HG03095 (cell line): ENCODE measurements around the gene PHACTR2.

Experiments
- ATAC-seq: cut with Tn5 transposase; IDR thresholded peaks from one replicate; pipeline ENCODE4 v1.9.1; 2021; ENCODE audit warnings: moderate library complexity; ENCODE audit not compliant: unreplicated experiment

The PHACTR2 gene

DNA sequence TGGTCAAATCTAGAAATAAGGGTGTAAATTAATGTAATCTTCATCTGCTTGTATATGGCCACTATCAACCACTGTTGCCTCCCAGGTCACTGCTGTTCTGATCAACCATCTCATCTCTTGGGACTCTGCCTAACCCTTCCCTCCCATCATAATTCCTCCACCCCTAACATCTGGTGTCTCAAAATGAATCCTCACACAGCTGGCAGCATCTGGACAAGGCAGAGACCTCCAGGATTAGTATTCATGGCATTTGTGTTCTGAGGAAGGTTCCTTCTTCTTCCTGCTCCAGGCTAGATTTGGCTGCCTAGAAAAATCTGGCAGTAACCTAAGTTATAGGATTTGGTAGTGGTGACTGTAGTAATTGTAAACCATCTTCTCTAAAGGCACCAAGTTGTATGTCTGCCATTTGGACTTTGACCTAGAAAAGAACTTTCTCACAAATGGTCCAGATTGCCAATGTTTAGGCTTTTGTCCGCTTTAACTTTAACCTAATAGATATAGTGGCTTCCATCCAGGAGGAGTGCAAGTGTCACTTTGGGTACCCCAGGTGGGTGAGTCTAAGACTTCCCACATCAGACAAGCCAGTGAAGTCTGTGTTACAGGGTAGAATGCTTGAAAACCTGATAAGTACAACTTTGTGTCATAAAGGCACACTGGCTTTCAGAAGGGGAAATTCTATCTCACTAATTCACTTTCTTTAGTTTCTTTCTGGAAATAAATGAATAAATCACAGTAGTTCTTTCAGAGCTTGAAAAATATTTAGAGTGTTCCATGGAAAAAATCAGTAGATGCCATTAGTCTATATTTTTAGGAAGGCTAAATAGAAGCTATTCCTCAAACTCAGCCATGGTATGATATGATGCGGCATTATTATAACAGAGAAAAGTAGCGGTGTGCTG, 3.0 kb upstream of the PHACTR2 start:
- no peak for ATAC-seq

- no peak for ATAC-seq
Measured at GRCh38 chr6:143675382-143675900, 2.3 kb upstream of the PHACTR2 start.

DNA sequence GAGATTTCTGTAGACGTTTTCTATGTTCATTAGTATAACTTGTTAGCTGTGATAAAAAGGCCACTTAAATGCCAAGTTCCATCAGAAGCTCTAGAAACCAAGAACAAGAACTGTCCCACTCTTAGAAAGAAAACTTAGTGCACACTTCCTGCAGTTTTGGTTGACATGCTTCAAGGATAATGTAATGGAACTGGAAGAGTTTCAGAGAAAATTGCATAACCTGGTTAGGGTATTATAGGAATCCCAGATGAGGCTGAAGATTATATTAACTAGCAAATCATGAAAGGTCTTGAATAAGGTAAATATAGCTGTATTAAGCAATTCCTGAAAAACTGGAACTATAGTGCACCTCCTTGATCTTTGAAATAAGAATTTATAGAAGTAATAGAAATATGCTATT, 1.8 kb upstream of the PHACTR2 start:
- ATAC-seq: no peak

- no peak for ATAC-seq
Measured at GRCh38 chr6:143676437-143677045, 1.2 kb upstream of the PHACTR2 start.

- ATAC-seq: no peak
Measured at GRCh38 chr6:143677577-143677890, 231 bp upstream of the PHACTR2 start.

GRCh38 chr6:143679041-143679440, 1.3 kb downstream of the PHACTR2 start:
- ATAC-seq: no peak

GRCh38 chr6:143680141-143680540, 2.4 kb downstream of the PHACTR2 start:
- no peak for ATAC-seq

GRCh38 chr6:143682805-143683204, 5.0 kb downstream of the PHACTR2 start:
- ATAC-seq: no peak

GRCh38 chr6:143684486-143684885, 6.7 kb downstream of the PHACTR2 start:
- no peak for ATAC-seq

DNA sequence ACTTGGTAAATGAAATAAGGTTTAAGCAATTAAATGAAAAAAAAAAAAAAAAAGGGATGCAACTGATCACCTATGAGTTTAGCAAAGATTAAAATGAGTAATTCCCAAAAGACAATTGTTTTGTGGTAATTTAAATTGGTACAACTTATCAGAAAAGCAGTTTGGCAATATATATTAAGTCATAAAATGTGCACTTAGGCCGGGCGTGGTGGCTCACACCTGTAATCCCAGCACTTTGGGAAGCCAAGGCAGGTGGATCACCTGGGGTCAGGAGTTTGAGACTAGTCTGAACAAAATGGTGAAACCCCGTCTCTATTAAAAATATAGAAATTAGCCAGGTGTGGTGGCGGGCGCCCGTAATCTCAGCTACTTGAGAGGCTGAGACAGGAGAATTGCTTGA, 7.9 kb downstream of the PHACTR2 start:
- no peak for ATAC-seq

DNA sequence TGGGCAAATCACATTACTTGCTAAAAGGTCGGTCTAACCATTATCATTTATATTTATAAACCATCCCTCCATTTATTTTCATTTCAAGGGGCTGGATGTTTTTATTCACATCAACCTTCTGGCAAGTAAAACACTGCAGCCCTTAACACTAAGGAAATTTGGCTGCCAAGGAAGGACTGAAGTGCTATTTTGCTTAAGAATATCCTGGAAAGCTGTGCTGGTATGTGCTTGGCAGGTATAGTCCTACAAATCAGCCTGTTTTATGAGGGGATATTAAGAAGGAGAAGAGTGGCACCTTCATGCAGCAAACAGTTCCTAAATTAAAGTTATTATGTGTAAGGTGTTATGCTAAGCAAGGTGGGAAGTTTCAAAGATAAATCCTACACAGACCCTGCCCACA, 9.8 kb downstream of the PHACTR2 start:
- ATAC-seq: no peak

DNA sequence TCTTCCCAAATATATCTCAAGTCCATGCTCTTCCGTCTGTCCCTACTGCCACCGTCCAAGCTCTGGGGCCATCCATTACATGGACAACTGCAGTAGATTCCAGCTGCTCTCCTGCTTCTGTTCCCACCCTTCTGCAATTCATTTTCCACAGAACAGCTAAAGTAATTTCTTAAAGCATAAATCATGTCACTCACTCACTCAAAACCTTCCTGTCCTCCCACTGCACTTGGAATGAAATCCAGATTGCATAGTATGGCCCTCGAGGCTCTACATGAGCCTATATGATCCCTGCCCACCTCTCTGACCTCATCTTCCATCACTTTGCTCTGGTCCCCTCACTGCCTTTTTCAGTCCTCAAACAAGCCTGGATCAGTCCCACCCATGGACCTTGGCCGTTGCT, 10.9 kb downstream of the PHACTR2 start:
- ATAC-seq: no peak

GRCh38 chr6:143689852-143690251, 12.1 kb downstream of the PHACTR2 start:
- ATAC-seq: no peak

- ATAC-seq: no peak
Measured at GRCh38 chr6:143691155-143691554, 13.4 kb downstream of the PHACTR2 start.

DNA sequence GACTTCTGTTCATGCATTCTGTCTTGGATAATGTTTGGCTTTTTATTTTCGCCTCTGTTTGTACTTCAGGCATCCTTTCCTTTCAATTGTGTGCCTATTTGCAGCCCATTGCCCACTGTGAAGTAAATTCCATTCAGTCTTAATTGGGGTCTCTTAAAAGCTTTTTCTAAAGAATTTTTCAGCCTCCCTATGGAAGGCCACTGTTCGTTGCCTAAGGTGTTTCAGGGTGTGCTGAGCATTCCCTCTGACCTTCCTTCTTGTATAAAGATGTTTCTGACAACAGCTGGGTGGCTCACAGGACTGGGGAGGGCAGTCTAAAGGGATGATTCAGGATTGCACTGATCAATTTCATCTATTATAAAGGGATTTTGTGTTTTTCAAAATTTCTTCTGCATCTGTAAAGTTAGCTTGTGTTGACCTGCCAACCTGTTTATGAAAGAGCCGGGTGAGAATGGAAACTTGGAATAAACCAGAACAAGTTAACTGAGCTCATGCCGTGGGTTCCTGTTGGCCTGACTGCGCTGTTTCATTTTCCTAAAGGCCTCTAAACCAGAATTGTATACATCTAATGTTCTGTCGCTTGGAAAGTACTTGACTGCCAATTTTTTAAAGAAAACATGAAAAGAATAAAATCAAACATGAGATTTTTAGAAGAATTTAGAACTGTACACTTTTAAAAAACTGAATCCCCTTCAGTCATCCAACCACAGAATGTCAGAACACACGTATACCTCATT, 14.3 kb downstream of the PHACTR2 start:
- no peak for ATAC-seq

DNA sequence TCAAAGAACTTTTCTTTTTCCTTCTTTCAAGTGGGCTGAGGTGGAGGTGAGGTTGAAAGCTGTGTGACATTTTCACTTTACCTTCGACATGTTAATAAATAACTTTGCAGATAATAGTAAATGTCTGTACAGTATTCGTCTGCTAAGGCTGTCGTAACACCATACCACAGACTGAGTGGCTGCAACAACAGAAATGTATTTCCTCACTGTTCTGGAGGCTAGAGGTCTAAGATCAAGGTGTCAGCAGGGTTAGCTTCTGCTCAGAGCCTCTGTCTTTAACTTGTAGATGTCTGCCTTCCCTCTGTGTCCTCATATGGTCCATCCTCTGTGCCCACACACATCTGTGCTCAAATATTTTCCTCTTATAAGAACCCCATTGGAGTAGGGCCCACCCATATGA, 14.9 kb downstream of the PHACTR2 start:
- ATAC-seq: no peak

DNA sequence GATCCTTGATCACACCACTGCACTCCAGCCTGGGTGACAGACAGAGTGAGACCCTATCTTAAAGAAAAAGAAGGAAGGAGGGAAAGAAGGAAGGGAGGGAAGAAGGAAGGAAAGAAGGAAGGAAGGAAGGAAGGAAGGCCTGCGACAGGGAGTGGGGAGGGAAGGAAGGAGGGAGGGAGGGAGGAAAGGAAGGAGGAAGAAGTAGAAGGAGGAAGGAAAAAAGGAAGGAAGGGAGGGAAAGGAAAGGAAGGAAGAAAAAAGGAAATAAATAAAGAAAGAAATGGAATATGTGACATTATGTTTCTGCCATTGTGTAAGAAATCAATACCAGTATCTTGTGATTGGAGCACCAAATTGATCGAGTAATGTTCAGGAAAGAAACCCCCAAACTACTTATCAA, 16.2 kb downstream of the PHACTR2 start:
- no peak for ATAC-seq

DNA sequence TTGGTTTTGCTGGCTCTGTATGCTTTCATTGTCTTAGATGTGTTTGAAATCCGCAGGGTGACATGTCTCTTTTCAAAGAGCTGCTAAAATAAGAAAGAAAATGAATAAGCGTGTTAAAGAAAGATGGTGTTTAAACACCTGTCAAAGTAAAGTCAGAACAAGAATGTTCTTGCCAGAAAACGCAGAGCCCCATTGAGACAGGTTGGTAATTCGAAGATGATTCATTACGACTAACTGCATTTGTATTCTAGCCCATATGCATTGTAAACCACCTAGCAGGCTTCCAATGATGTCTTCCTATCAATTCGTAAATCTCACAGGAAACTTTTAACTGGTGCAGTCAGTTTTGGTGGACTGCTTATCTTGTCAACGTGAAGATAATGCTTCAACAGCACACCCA, 16.8 kb downstream of the PHACTR2 start:
- no peak for ATAC-seq

GRCh38 chr6:143695130-143695968, 17.6 kb downstream of the PHACTR2 start:
- no peak for ATAC-seq

DNA sequence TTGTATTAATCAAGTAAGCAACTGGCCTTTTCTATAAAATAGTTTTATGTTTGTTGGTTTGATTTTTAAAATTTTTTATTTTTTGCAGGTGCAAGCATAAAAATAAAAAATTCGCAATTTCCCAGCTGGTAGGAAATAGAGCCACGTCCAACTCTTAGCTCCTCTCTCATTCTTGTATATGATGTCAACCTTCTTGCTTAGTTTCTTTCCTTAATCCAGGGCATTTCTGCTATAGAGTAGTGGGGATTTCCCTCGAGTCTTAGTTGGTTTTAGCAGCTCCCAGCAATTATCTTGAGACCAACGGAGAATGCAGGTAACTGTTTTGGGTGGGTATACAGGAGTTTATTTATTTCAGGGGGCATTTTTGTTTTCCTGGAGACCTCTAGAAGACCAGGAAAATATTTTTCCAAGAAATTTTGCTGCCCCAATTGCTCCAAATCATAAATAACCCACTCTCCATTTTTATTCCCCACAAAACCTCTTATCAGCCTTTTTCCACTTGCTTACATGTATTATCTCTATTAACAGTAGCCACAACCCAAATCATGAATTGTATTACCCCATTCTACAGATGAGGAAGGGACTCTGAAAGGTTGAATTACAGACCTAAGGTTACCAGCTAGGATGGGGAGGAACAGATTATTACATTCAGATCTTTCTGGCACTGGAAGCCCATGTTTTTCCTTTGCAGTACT, 18.4 kb downstream of the PHACTR2 start:
- ATAC-seq: no peak
